ENCODE results near the gene GNAT1. TPM values are rescaled to one million over a fixed set of nuclear protein-coding genes. Genes with fewer than 3 reads are reported as not detected.

GNAT1 gene
- total RNA-seq, 8 experiments from 2014 or later, result 0.27 to 0.66 (median 0.34) TPM; not detected in 4

DNA sequence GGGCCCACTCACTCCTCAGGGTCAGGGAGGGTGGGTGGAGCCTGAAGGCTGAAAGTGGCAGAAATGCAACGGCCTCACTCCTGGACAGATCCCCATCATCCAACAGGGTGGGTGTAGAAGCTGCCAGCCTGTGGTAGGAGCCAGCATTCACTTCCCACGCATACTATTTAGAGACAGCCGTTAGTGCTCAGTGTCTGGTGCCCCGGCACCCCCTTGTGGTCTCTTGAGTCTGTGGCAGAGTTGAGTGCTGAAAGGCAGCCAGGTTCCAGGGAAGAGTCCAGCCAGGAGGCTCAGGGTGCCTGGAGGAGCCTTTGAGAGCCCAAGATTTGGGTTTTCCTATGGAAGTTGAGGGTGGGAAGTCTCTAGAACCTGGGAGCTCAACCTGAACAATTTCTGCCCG lies 2.1 kb upstream of the GNAT1 start:
- ATAC-seq (replicated peaks in 6 of 8), result peak; percentile 77 to 93 (median 89)
- WGBS, 10 experiments, result 29% methylated on average over 1 of the region's 5 CpGs; no CpG with 5 or more reads in 9 of the 10 experiments
- peaks cover 0 to 7% of the 10 kb centered on the region in 2 donors for H3K4me1 ChIP-seq (replicated peaks in 1 of 2)
- no peak overlapping the region for H3K27ac ChIP-seq
- no peak overlapping the region for H3K4me3 ChIP-seq
- in situ Hi-C loops (cut with MboI; ENCODE audit: low pct_unique_long_range_greater_than_20kb in 2 of 9, low sequenced_read_pairs in 9 of 9, unreplicated experiment in 9 of 9), result loop anchor here in 2 of 9 experiments (5.0 to 10.0 kb wide), 2 partner anchors 67 to 74 kb away; no protein-coding TSS in a partner anchor

- Histone ChIP-seq H3K27ac (no peak overlapping the region), H3K4me1 (replicated peaks in 1 of 2) (peaks cover 0 to 9% of the 10 kb centered on the region in 2 donors), H3K4me3 (no peak overlapping the region)
- ATAC-seq (replicated peaks in 6 of 8), result no peak
- WGBS, 10 experiments, result 21 to 100% (median 79%) methylated on average over 1 to 6 of the region's 7 CpGs; no CpG with 5 or more reads in 2 of the 10 experiments
- in situ Hi-C loops (cut with MboI; ENCODE audit: low pct_unique_long_range_greater_than_20kb in 2 of 9, low sequenced_read_pairs in 9 of 9, unreplicated experiment in 9 of 9), result loop anchor here in 3 of 9 experiments (5.0 to 10.0 kb wide), 3 partner anchors 68 to 85 kb away; partner anchors contain the start of gene LSMEM2 (in 2 of the 3)
These were observed 1.4 kb upstream of the GNAT1 start for GRCh38 chr3:50189989-50190388.

DNA sequence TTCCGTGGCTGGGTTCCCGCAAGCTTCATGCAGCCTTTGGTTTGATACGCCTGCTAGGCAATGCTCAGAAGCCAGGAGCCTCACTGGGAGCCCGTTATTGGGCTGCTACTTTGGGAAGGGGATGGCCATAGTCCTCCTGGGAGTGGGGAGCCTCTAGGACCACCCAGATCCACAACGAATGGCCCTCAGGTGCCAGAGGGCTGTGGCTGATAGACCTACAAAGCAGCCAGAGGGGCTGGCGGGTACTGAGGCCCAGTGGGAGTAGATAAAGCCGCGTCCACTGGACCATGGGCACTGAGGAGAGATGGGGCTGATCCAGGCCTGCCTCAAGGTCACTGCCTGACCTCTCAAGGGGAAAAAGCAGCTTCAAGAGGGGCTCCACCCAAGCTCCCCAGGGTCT lies 714 bp downstream of the GNAT1 start:
- no peak for ATAC-seq (replicated peaks in 6 of 8)
- Histone ChIP-seq H3K4me3 (no peak overlapping the region), H3K4me1 (replicated peaks in 1 of 2) (peaks cover 0 to 11% of the 10 kb centered on the region in 2 donors), H3K27ac (no peak overlapping the region)
- 71 to 88% methylated on average over 1 to 3 of the region's 8 CpGs; no CpG with 5 or more reads in 8 of the 10 experiments for WGBS, 10 experiments
- in situ Hi-C loops (cut with MboI; ENCODE audit: low pct_unique_long_range_greater_than_20kb in 2 of 9, low sequenced_read_pairs in 9 of 9, unreplicated experiment in 9 of 9), result loop anchor here in 2 of 9 experiments (10.0 kb wide), 1 partner anchor 83 kb away; the partner anchor contains the start of gene LSMEM2 (in 2 of the 2)

GRCh38 chr3:50192689-50193141 lies 1.3 kb downstream of the GNAT1 start:
- Histone ChIP-seq H3K27ac (no peak overlapping the region), H3K4me1 (replicated peaks in 1 of 2) (peaks cover 0 to 11% of the 10 kb centered on the region in 2 donors), H3K4me3 (no peak overlapping the region)
- in situ Hi-C loops (cut with MboI; ENCODE audit: low pct_unique_long_range_greater_than_20kb in 2 of 9, low sequenced_read_pairs in 9 of 9, unreplicated experiment in 9 of 9), result loop anchor here in 2 of 9 experiments (10.0 kb wide), 1 partner anchor 82 kb away; the partner anchor contains the start of gene LSMEM2 (in 2 of the 2)
- WGBS, 10 experiments, result 0 to 7% (median 0%) methylated on average over 1 to 5 of the region's 21 CpGs; no CpG with 5 or more reads in 2 of the 10 experiments
- peak in 7 of 8 experiments; percentile 12 to 46 (median 32) for ATAC-seq (replicated peaks in 6 of 8)

GRCh38 chr3:50193286-50193685 lies 1.9 kb downstream of the GNAT1 start:
- H3K4me3 ChIP-seq, result no peak overlapping the region
- WGBS, 10 experiments, result 0 to 100% (median 50%) methylated on average over 1 to 5 of the region's 36 CpGs; no CpG with 5 or more reads in 5 of the 10 experiments
- no peak for ATAC-seq (replicated peaks in 6 of 8)
- H3K27ac ChIP-seq, result no peak overlapping the region
- H3K4me1 ChIP-seq (replicated peaks in 1 of 2), result peaks cover 0 to 11% of the 10 kb centered on the region in 2 donors
- in situ Hi-C loops (cut with MboI; ENCODE audit: low pct_unique_long_range_greater_than_20kb in 2 of 9, low sequenced_read_pairs in 9 of 9, unreplicated experiment in 9 of 9), result loop anchor here in 2 of 9 experiments (10.0 kb wide), 1 partner anchor 82 kb away; the partner anchor contains the start of gene LSMEM2 (in 2 of the 2)

DNA sequence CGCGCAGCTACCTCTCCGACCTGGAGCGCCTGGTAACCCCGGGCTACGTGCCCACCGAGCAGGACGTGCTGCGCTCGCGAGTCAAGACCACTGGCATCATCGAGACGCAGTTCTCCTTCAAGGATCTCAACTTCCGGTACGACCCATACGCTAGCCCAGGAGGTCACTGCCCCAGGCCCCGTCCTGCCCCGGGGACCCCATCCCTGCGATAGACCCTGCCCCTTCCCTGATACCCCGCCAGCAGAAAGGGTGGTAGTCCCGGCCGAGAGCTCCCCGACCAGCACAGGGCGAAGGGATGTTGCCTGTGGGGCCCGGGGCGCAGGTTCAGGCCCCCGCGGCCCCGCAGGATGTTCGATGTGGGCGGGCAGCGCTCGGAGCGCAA lies 2.3 kb downstream of the GNAT1 start:
- Histone ChIP-seq H3K4me3 (no peak overlapping the region), H3K4me1 (replicated peaks in 1 of 2) (peaks cover 0 to 11% of the 10 kb centered on the region in 2 donors), H3K27ac (no peak overlapping the region)
- ATAC-seq (replicated peaks in 6 of 8), result no peak
- WGBS, 10 experiments, result no CpG with 5 or more reads among the region's 34 CpGs
- in situ Hi-C loops (cut with MboI; ENCODE audit: low pct_unique_long_range_greater_than_20kb in 2 of 9, low sequenced_read_pairs in 9 of 9, unreplicated experiment in 9 of 9), result loop anchor here in 2 of 9 experiments (10.0 kb wide), 1 partner anchor 81 kb away; the partner anchor contains the start of gene LSMEM2 (in 2 of the 2)

GRCh38 chr3:50194128-50194902 lies 2.9 kb downstream of the GNAT1 start:
- Histone ChIP-seq H3K4me3 (no peak overlapping the region), H3K27ac (no peak overlapping the region), H3K4me1 (replicated peaks in 1 of 2) (peaks cover 0 to 9% of the 10 kb centered on the region in 2 donors)
- in situ Hi-C loops (cut with MboI; ENCODE audit: low pct_unique_long_range_greater_than_20kb in 2 of 9, low sequenced_read_pairs in 9 of 9, unreplicated experiment in 9 of 9), result loop anchor here in 2 of 9 experiments (10.0 kb wide), 1 partner anchor 80 kb away; the partner anchor contains the start of gene LSMEM2 (in 2 of the 2)
- WGBS, 10 experiments, result 11 to 32% (median 26%) methylated on average over 5 to 6 of the region's 70 CpGs; no CpG with 5 or more reads in 7 of the 10 experiments
- ATAC-seq (replicated peaks in 6 of 8), result peak; percentile 36 to 90 (median 62)

DNA sequence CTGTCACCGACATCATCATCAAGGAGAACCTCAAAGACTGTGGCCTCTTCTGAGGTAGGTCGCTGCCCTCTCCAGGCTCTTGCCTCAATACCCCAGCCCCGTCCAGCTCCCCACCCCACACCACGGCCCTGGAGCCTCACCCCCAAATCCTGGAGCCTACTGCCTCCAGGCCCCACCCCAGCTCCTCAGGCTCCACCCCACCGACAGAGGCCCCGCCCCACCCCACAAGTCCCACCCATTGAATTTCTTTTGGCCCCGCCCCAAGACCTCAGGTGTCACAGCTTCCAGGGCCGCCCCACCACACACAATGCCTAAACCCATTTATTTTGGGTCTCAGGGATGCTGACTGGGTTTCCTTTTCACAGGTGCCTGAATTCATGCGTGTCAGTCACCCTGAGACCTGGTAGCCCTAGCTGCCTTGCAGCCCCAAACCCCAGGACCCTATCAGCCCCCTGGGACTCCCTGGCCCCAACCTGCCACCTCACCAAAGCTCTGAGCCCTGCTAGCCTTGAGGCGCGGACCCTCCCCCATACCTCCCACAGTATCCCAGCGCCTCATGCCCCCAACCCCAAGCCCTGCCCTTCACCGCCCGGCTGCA lies 3.6 kb downstream of the GNAT1 start:
- WGBS, 10 experiments, result no CpG with 5 or more reads among the region's 14 CpGs
- peaks cover 0 to 9% of the 10 kb centered on the region in 2 donors for H3K4me1 ChIP-seq (replicated peaks in 1 of 2)
- H3K27ac ChIP-seq, result no peak overlapping the region
- in situ Hi-C loops (cut with MboI; ENCODE audit: low pct_unique_long_range_greater_than_20kb in 2 of 9, low sequenced_read_pairs in 9 of 9, unreplicated experiment in 9 of 9), result loop anchor here in 2 of 9 experiments (10.0 kb wide), 1 partner anchor 80 kb away; the partner anchor contains the start of gene LSMEM2 (in 2 of the 2)
- H3K4me3 ChIP-seq, result no peak overlapping the region
- peak in 6 of 8 experiments; percentile 10 to 60 (median 31) for ATAC-seq (replicated peaks in 6 of 8)

DNA sequence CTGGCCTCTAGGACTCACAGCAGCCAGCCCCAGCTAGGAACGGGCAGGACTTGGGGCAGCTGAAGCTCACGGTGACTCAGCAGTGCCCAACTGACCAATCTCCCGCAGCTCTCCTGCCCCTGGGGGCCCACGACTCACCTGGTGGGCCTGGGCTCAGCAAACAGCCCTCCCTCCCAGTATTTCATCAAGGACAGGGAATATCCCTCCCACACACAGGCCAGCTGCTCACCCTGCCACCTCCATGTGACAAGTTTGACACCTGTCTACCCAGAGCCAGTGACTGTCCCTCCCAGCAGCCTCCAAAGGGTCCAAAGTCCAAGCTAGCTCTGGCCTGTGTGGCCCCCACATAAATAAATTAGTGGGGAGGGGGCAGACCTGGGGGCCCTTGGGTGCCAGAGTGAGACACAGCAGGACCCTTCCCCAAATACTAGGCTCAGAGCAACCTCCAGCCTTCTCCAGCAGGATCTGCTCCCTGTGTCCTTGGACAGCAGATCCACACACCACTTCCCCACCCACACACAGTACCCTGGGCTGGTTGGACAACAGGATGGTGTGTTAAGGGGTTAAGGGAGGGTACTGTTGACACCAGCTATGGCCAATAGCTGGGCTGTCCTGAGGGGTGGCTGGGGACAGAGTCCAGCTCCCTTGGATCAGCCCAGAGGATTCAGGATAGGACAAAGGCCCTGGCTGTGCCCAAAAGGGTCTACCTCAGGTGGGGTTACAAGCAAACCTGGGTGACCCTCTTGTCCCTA lies 4.3 kb downstream of the GNAT1 start:
- ATAC-seq (replicated peaks in 6 of 8), result peak in 5 of 8 experiments; percentile 42 to 76 (median 57)
- Histone ChIP-seq H3K4me1 (replicated peaks in 1 of 2) (peaks cover 0 to 9% of the 10 kb centered on the region in 2 donors), H3K27ac (no peak overlapping the region), H3K4me3 (no peak overlapping the region)
- in situ Hi-C loops (cut with MboI; ENCODE audit: low pct_unique_long_range_greater_than_20kb in 2 of 9, low sequenced_read_pairs in 9 of 9, unreplicated experiment in 9 of 9), result loop anchor here in 2 of 9 experiments (10.0 kb wide), 1 partner anchor 79 kb away; the partner anchor contains the start of gene LSMEM2 (in 2 of the 2)
- WGBS, 10 experiments, result 33 to 40% methylated on average over 1 to 2 of the region's 4 CpGs; no CpG with 5 or more reads in 8 of the 10 experiments

DNA sequence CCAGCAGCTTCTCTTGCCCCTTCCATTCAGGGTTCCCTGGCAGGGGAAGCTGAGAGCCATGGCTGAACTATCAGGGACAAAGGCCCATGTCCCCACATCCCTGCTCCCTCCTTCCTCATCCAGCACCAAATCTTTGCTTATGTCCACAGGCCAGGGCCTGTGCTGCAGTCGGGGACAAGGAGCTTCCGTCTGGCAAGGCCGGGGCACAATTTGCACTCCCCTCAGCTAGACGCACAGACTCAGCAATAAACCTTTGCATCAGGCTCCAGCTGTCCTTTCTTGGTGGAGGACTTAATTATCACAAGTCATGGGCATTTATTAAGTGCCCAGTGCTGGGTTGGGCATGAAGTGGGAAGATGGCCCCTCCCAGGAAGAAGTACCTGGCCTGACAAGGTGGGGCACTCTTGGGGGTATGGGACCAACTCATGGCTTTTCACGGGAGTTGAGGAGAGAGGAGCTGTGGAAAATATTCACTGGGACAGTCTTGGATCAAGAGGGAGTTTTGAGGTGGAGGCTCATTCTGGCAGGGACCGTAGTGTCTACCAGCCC lies 4.9 kb downstream of the GNAT1 start:
- no peak overlapping the region for H3K4me3 ChIP-seq
- ATAC-seq (replicated peaks in 6 of 8), result no peak
- no peak overlapping the region for H3K27ac ChIP-seq
- 4 to 83% (median 58%) methylated on average over 1 to 6 of the region's 6 CpGs; no CpG with 5 or more reads in 4 of the 10 experiments for WGBS, 10 experiments
- peaks cover 0 to 9% of the 10 kb centered on the region in 2 donors for H3K4me1 ChIP-seq (replicated peaks in 1 of 2)
- in situ Hi-C loops (cut with MboI; ENCODE audit: low pct_unique_long_range_greater_than_20kb in 2 of 9, low sequenced_read_pairs in 9 of 9, unreplicated experiment in 9 of 9), result loop anchor here in 2 of 9 experiments (10.0 kb wide), 1 partner anchor 78 kb away; the partner anchor contains the start of gene LSMEM2 (in 2 of the 2)

DNA sequence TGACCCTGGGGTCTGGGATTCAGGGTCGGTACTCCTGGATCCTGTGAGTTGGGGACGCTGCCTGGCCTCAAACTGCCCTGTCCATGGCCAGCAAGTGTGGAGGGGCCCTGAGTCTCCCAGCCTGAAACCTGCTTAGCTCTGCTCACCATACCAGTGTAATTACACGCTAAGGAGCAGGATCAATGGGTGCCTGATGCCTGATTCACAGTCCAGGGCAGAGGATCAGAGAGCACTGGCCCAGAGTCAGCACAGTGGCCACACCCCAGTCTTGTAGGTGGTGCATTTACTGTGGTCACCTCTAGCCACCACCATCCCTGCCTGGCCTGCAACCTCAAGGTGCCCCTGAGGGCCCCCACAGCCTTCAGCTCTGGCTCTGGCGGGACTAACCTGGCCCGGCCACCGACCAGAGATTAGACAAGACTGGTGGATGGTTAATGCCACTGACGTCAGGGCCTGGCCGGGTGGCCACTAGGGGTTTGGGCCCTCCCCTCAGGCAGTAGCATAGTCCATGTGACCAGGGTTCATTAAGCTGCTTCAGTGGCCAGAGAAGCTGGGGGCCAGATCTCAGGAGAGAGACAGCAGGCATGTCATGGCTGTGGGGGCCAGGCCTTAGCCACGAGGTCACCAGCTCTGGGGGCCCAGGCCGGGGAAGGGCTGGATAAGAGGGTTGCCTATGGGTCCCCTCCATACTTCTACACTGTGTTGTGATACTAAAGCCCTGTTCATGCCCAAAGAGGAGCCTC lies 10.3 kb downstream of the GNAT1 start:
- in situ Hi-C loops (cut with MboI; ENCODE audit: low pct_unique_long_range_greater_than_20kb in 2 of 9, low sequenced_read_pairs in 9 of 9, unreplicated experiment in 9 of 9), result no loop called here
- 33 to 83% (median 82%) methylated on average over 1 to 2 of the region's 10 CpGs; no CpG with 5 or more reads in 7 of the 10 experiments for WGBS, 10 experiments
- peak in 6 of 8 experiments; percentile 6 to 53 (median 38) for ATAC-seq (replicated peaks in 6 of 8)

More for the DNA sequence above, 10.3 kb downstream of the GNAT1 start:
- no peak overlapping the region for H3K4me3 ChIP-seq
- H3K27ac ChIP-seq, result no peak overlapping the region
- H3K4me1 ChIP-seq (replicated peaks in 1 of 2), result peaks cover 5 to 14% of the 10 kb centered on the region in 2 donors

Data from motor neuron (in vitro differentiated cells).